OCI-M2 (cell line): Measurements from ENCODE around the gene NKPD1.

Source experiments
- DNase-seq: peaks from one replicate; lab custom pipeline; 2025; ENCODE audit not compliant: unreplicated experiment; lab: John Stamatoyannopoulos, UW

NKPD1 gene

GRCh38 chr19:45141203-45141900, 19.4 kb downstream of the NKPD1 start:
- DNase-seq, result no peak

- no peak for DNase-seq
These were observed 20.2 kb downstream of the NKPD1 start for GRCh38 chr19:45140533-45140932.

DNA sequence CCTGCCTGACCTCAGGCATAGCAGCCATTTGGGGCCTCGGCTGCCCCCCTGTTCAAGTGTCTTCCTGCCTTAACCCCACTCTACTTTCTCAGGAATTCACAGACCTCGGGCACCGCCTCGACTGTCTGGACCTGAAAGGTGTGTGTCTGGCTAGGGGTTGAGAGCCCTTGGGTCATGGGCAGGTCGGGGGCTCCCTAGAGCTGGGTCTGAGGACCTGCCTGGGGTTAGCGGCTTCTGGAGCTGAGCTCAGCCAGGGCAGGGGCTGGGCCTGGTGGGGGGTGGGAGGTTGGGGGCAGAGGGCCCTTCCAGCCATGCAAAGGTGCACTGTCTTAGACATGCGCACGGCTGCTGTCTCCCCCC, 20.7 kb downstream of the NKPD1 start:
- no peak for DNase-seq

DNA sequence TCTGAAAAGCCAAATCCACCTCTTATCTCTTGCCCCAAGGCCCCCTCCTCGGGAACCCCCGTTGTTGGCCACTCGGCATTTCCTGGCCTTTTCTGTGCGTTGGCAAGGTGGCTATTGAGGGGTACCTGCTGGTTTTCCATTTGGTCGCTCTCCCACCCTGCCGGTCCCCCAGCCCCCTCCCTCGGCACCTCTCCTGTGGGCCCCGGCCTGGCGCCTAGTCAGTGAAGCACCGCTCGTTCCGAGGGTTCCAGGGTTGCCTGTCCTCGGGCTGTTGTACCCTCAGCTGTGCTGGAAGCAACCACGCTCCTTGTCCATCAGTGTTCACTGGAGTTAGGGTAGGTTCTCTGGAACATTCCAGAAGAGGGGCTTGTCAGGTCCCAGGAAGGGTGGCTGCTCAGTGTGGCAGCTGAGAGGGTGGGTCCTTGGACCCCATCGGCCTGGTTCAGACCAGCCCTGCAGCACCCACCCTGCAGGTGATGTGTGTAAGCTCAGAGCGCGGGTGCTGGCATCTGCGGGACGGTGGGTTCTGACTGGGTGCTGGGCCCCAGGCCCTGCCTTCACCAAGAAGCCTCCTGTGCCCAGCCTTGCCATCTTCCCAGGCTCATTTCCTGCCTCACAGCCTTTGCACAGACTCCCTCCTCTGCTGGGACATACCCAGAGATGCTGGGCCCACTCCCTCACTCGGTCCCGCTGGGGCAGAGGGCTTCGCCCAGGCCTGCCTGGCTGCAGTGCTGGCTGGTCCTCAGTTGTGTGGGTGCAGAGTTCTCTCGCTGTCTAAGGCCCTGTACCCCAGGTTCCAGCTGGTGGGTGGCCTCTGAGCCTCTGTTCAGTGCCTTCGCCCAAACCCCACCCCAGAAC, 21.3 kb downstream of the NKPD1 start:
- no peak for DNase-seq

- DNase-seq, result no peak
These were observed 22.5 kb downstream of the NKPD1 start for GRCh38 chr19:45138303-45138751.

DNA sequence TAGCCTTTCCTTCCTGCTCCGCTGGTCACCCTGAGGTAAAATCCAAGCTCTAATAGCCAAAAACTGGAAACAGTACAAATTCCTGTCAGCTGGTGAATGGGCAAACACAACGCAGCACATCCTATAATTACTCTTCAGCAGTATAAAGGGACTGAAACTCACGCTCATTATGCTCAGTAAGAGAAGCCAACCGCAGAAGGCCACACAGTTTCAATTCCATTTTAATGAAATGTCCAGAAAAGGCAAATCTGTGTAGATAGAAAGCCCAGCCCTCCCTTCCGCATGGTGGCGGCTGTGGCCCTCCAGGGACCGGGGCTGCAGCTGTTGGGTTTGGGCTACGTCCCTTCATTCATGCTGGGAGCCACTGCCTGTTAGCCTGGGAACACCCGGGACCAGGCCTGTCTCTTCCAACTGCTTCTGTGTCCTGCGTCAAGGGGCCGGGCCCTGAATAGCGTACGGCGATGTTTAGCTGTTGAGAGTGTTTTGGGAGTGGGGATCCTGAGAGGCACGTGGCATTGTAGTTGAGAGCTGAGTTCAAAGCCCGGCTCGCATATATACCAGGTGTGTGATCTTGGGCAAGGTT, 23.5 kb downstream of the NKPD1 start:
- DNase-seq, result no peak

DNA sequence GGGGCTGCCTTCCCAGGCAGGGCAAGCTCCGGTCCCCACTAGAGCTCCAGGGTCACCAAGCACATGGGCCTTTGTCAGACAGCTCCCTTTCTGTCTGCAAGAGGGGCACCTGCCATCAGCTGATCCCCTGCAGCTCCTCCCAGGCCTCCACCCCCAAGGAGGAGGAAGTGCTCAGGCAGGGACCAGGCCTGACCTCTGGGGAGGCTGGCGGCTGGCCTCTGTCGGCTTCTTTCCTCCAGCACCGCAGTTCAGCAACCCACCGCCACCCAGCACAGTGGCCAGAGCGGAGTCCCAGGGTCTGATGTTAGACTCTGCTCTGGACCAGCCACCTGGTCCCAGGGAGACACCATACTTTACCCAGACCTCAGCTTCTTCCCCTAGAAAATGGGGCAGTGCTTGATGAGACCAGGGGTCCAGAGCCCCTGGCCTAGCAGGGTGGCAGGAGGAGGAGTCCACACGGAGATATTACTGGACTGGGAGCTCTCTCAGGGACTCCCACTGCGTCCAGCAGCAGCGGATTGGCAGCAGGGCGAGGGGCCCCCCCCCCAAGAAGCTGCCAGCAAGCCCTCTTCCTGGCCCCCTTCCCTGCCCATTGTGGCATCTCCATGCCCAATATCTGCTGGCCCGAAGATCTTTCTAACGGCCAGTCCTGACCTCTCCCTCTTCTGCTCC, 24.1 kb downstream of the NKPD1 start:
- DNase-seq, result no peak

DNA sequence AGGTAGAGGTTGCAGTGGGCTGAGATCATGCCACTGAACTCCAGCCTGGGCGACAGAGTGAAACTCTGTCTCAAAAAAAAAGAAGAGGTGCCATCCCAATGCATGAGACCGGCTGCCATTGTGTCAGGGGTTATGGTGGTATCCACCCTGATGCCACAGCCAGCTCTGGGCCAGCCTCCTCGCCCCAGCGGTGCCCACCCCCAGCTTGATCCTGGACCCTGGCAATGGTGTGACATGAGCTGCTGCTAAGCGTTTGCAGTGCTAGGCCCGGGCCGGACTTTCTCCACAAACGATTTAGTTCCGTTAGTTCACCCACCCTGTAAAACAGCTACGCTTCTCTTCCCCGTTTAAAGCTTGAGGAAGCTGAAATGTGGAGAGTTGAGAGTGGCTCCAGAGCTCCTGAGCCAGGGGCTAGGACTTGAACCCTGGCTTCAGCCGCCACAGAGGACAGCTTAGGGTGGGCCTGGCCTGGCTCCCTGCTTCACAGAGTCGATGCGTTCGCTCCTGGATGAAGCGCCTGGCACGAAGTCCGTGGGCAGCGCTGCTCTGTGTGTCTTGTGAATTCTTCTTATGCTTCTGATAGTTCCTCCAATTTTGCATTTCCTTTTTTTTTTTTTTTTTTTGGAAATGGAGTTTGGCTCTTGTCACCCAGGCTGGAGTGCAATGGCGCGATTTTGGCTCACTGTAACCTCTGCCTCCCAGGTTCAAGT, 25.5 kb downstream of the NKPD1 start:
- DNase-seq, result no peak

DNA sequence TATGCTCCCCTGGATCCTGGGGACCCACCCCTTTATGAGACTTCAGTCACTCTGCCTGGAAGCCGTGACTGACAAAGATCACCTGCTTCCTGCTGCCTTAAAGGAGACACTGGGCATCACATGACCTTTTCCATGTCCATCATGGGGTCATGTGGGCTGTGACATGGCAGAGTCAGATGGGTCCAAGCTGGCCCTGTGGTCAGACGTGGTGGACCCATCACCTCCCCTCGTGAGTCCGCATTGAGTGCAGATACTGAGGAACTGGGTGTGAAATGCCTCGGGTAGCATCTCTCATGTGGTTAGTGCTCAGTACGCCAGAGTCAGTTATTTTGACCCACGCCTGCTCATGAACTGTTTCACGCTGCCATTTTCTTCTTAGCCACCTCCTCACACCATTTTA, 27.1 kb downstream of the NKPD1 start:
- DNase-seq, result no peak

- DNase-seq, result no peak
These were observed 29.7 kb downstream of the NKPD1 start for GRCh38 chr19:45130888-45131615.

- no peak for DNase-seq
These were observed 30.5 kb downstream of the NKPD1 start for GRCh38 chr19:45130236-45130635.

DNA sequence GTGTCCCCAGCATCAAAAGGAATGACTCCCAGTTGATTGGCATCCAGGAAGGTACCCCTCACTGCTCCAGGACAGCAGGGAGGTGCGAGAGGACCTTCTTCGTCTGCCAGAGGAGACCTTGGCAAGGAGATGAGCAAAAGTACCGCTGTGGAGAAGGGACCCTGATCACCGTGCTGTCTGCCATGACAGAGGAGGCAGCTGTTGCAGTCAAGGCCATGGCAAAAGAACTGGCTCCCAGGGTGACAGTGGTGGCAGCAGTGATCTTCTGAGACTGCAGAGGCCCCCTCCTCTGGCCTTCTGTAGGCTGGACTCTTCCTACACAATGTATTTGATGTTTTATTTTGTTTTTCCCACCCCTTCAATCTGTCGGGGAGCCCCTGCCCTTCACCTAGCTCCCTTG, 32.0 kb downstream of the NKPD1 start:
- DNase-seq, result no peak

- DNase-seq, result no peak
These were observed 32.6 kb downstream of the NKPD1 start for GRCh38 chr19:45128146-45128545.

DNA sequence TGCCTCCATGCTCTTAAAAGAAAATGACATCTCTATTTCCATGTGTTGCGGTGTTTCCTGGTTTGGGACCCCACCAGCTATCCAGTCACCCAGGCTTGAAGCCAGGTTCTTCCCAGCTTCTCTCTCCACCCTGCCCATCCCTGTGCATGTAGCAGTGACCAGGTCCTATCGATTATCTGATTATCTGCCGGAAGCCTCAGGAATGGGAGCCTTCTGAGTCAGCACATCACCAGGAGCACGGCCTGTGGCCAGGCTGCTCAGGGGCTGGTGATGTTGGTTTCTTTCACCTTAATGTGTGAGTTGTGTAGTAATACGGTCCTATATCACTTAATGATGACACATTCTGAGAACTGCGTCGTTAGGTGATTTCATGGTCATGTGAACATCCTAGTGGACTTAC, 34.1 kb downstream of the NKPD1 start:
- no peak for DNase-seq

DNA sequence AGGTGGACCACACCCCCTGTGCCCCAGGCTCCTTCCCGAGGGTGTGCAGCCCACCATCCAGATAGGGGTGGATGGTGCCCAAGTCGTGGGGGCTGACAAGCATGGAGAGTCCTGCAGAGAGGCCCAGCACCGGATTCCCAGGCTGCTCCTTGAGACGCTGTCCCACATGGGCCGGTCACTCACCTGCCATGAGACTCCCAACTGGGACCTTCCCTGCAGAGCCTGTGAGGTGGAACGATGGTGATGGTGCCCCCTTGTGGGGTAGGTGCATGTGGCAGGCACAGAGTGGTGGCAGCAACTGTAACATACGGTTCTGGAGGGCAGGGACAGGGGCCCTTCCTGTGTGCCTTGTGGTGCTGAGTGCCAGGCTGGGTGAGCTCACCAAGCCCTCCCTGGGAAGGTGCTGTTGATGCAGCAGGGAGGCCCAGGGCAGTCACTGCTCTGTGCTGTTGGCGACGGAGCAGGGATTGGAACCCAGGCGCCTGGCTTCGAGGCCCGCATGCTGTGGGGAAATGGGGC, 34.7 kb downstream of the NKPD1 start:
- no peak for DNase-seq

DNA sequence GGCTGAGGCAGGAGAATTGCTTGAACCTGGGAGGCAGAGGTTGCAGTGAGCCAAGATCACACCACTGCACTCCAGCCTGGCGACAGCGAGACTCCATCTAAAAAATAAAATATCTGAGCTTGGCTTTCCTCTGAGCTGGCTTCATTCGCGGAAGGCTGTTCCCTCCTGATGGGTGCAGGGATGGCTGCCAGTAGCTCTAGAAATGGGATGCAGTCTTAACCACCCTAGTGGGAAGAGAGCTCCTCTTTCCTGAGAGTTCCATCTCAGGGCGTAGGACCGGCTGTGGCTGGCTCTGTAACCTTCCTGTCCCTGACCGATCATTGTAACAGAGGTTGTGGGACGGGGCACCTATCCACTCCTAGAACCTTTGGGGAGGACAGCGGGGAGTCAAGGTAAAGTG, 35.4 kb downstream of the NKPD1 start:
- DNase-seq, result no peak

DNA sequence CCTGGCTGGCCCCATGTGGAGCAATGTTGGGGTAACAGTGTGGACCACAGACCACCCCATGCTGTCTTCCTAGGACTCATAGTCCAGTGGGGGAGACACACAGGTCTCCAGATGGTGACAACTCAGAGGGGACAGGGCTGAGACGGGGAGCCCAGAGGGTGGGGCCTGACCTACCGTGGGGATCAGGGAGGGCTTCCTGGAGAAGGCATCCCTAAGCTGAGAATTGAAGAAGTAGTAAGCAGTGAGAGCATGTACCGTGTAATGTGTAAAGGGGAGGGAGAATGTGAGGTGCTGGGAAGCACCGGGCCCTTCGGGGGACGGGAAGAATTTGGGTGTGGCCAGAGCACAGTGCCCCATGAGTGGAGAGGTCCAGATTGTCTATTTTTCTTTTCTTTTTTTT, 36.8 kb downstream of the NKPD1 start:
- DNase-seq, result no peak

GRCh38 chr19:45123440-45123850, 37.3 kb downstream of the NKPD1 start:
- no peak for DNase-seq

- DNase-seq, result no peak
These were observed 38.0 kb downstream of the NKPD1 start for GRCh38 chr19:45122832-45123231.

GRCh38 chr19:45121827-45122345, 38.9 kb downstream of the NKPD1 start:
- no peak for DNase-seq
